NCI-H2196 (cell line): ENCODE data around the gene CCDC186.
A peak's percentile ranks its signal among the peaks of the same experiment; 100 is the strongest.

Experiments used
- DNase-seq: peaks from one replicate; lab custom pipeline; 2025; ENCODE audit not compliant: unreplicated experiment; lab: John Stamatoyannopoulos, UW

Gene CCDC186

DNA sequence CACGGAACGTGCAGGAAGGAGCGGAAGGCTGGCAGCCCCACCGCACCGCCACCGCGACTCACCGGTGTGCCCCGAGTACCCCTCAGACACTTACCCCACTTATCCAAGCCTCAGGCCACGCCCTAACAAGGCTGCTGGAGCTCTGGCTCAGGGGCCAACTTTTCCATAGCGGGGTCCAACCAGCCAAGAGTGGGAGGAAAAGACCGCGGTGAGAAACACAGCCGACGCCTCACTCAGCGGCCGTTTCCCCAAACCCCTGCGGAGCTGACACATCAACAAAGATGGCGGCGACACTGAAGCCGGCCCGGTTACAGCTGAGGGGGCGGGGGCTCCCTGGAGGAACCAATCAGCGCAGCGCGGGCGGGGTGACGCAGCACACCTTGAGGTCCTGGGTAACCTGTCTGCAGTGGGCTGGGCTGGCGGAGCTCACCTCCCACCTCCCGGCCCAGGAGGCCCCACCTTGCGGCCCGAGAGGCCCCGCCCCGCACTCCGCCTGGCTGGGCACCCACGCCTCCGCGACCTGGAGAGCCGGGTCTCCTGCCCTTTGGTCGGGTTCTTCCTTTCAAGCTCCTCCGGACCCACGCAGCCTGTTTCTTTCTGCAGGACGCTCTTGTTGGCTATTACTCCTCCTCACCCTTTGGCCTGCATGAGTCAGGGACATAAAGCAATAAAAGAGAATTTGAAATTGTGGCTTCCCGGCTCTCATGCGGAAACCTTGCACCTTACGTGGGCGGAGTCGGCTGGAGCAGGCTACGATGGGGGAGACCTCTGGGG lies at the start of gene CCDC186:
Gene CCDC186 (minus strand): TSS at position 283 of the 774 bp plus-strand sequence. CDS start 10,935 bp downstream, outside the sequence.
- peak; percentile 85 for DNase-seq

- DNase-seq: no peak
Measured at GRCh38 chr10:114223066-114223465, 49.1 kb upstream of the CCDC186 start.

- DNase-seq: no peak
Measured at GRCh38 chr10:114221235-114221634, 47.2 kb upstream of the CCDC186 start.

- DNase-seq: no peak
Measured at GRCh38 chr10:114220281-114220680, 46.3 kb upstream of the CCDC186 start.

- no peak for DNase-seq
Measured at GRCh38 chr10:114215033-114215432, 41.0 kb upstream of the CCDC186 start.

DNA sequence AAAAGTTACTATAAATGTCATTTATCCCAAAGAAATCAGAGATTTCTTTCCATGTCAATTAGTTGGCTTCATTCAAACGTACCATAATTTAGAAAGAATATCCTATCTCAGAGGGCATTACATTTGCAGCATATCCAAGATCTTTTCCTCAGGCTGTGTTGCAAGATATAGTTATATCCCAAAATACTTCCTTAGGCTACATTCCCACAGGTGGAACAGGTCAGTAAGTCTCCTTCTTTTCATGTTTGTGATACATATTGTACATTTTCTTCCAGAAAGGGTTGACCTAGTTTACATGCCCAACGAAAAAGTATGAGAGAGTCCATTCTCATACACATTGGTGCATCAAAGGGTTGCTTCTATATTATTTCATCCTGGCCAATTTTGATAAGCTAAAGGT lies 38.1 kb upstream of the CCDC186 start:
- DNase-seq: no peak

DNA sequence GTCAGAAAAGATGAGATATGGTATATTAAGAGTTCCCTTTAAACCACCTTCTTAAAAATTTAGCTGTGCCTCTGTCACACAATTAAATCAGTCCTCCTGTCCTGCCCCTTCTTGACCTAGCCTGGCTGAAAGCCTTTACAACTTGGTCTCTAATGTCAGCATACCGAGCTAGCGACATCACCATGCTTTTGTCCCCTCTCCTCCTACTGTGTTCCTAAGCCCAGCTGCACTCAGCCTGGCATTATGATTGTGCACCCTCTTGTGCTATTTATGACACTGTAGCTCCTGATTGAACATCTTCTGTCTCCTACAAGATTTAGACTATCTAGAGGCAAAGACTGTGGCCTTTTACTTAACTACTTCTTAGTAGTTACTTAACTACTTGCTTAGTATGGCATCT lies 34.3 kb upstream of the CCDC186 start:
- no peak for DNase-seq

- DNase-seq: no peak
Measured at GRCh38 chr10:114207349-114207748, 33.3 kb upstream of the CCDC186 start.

GRCh38 chr10:114206902-114207301 lies 32.9 kb upstream of the CCDC186 start:
- no peak for DNase-seq

GRCh38 chr10:114202812-114203211 lies 28.8 kb upstream of the CCDC186 start:
- DNase-seq: no peak

DNA sequence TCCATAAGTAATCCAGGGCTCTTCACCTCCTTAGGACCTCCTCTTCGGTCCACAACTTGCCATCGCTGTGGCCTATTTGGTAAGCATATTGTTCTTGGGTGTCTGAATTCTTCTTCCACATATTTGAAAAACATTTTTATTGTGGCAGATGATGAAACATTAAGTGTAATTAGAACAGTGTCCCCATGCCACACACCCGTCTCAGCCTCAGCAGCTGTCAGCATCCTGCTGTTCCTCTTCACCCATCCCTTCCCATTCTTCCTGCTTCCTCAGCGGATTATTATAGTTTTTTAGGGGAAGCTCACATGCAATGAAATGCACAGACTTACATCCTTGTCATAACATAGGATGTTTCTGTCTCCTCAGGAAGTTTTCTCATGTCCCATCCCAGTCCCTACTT lies 25.2 kb upstream of the CCDC186 start:
- DNase-seq: no peak

DNA sequence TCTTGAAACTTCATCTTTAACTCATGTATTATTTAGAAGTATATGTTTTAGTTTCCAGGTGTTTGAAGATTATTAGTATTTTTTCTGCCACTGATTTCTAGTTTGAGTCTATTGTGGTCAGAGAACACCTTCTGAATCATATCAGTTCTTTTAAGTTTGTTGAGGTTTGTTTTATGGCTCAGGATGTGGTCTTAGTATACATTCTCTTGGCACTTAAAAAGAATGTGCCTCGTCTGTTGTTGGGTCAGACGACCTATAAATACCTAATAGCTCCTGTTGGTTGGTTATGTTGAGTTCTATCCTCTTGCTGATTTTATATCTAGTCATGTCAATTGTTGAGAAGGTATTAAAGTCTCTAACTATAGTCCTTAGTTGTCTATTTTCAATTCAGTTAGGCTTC lies 21.1 kb upstream of the CCDC186 start:
- DNase-seq: no peak

DNA sequence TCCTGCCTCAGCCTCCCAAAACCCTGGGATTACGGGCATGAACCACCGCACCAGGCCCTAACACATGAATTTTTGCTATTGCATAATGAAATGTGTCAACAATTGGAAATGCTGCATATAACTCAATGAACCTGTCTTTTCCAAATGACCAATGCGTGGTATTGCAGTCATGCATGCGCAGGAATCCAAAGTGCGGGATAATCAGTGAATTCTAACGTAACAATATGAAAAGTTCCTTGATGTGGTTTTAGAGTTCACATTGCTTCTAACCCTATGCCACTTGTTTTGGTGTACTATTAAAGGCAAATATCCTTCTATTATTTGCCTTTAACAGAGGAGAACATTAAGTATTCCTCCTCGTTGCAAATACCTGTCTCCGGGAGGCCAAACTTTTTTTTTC lies 15.7 kb upstream of the CCDC186 start:
- DNase-seq: no peak

DNA sequence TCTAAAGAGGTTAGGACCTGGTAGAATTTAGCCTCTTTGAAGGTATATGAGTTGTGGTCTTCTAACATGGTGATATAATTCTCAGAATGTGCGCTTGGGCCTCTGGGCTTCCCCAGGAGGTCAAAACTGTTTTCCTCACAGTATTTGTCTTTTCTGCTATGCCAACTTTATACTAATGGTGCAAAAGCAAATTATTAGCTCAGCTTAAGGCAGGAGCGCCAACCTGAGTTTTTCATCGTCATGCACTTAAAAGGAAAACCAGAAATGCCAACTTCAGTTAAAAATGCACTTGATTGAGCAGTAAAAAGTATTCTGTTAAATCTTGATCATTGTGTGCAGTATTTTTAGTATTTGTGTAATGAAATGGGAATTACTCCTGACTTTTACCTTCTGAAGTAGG lies 14.9 kb upstream of the CCDC186 start:
- no peak for DNase-seq

DNA sequence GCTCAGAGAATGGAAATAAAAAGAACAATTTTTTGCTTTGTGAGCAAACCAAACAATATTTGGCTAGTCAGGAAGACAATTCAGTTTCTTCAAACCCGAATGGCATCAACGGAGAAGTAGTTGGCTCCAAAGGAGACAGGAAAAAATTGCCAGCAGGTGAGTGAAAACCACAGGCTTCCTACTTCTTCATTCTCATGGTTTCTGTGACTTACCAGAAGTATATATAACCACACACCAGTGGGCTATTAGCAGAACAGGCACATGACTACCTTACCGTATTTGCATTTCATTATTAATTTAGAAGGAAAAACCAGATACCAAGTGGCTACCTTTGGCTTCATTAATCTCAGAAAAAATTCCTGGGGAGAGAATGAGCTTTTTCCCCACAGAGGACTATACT lies 14.0 kb upstream of the CCDC186 start:
- no peak for DNase-seq

DNA sequence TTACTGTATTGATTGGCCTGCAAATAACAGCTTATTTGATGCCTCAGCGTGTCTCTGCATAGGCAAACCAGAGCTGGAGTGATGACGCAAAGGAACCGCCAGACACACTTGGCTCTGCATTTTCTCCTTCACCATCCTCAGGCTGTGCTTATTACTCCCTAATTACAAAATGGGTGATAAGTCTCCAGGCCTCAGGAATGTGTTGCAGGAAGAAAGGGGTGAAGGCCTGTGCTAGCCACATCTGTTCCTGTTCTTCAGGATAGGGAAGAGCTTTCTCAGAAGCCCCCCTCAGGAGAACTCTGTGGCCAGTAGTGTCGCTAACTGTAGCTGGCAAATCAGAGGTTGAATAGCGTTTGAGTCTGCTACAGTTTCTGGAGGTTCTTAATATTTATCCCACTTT lies 10.3 kb upstream of the CCDC186 start:
- DNase-seq: no peak

DNA sequence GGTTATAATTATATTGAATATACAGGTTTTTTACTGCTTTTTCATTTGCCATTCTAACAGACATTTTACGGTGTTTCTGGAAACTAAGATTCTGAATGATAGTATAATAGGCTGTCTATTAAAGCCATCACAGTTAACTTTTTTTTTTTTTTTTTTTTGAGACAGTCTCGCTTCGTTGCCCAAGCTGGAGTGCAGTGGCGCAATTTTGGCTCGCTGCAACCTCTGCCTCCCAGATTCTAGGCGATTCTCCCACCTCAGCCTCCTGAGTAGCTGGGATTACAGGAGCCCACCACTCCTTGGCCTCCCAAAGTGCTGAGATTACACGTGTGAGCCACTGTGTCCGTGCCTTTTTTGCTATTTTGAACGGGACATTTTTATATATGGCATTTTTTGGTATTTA lies 9.6 kb upstream of the CCDC186 start:
- no peak for DNase-seq

GRCh38 chr10:114181971-114182370 lies 8.0 kb upstream of the CCDC186 start:
- DNase-seq: no peak

DNA sequence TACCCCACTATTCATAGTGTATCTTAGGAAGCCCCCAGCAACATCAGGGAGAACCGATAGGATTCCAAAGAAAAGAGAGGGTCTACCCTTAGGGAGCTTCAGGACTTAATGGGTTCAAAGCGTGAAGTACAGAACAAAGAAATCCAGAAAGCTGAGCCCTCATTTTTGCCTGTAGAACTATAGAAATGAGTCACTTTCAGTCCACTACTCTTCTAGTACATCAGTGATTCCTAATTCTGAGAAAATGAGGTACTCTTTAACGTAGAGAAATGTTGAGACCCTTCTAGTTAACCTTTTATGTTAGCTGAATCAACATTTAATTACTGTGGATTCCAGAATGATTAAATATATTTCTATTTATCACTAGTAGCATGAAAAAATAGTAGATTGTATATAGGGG lies 6.9 kb upstream of the CCDC186 start:
- DNase-seq: no peak

DNA sequence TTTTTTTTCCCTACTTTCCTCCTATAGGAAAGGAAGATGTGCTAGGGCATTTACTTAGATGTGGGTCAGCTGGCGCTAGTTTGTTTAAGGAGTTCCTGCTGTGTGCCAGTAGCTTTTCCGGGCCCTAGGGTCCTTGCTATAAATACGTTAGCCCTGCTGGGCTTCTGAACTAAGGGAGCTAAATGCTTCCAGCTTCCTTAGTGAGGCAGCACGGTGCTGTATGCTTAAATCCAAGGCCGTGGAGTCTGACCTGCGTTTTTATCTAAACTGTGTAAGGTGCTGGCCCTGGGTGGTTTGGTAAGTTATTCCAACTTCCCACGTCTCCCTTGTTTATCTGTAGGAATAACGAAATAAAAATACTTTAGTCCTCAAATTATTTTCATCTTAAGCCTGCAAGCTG lies 5.7 kb upstream of the CCDC186 start:
- no peak for DNase-seq

- no peak for DNase-seq
Measured at GRCh38 chr10:114179148-114179547, 5.1 kb upstream of the CCDC186 start, which contains the start of gene TDRD1. Gene TDRD1 (plus strand): TSS chr10:114179353. CDS start chr10:114187832, 8,479 bp downstream.

DNA sequence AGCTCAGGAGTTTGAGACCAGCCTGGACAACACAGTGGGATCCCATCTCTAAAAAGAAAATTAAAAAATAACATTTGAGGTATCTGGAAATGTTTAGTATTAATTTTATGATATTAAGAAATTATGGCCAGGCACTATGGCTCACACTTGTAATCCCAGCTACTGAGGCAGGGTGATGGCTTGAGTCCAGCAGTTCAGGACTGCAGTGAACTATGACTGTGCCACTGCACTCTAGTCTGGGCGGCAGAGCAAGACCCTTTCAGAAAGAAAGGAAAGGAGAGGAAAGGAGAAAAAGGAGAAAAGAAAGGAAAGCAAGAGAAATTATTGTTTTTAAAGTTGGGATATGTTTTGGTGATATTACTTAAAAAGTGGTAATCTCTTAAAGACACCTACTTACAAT lies 2.5 kb upstream of the CCDC186 start:
- DNase-seq: no peak

DNA sequence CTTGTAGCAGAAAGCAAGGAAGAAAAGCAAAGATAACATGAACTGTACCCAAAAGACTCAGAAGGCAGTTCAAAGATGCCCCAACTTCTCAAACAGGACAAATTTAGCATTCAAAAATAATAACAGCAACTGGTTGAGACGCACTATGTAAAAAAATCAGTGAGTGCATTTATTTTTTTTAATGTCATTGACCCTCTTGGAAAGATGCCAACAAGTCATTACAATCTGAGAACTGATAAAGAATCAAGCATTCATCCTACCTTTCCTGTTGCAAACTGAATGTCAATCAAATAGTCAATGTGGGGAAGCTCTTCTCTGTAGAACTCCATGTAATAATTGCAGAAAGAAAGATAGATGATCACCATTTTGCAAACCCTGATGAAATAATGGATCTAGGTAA lies 1.7 kb upstream of the CCDC186 start:
- no peak for DNase-seq
